Thyroid gland (tissue), 4 donors: ENCODE data around the gene ABCC4.

ENCODE experiments used
- POLR2A ChIP-seq, 2 donors: fragments of 450-650 bp; IDR thresholded peaks; one replicate each; pipeline ENCODE4 v1.6.1; 2017; ENCODE audit warnings: antibody characterized with exemption in 2 of 2, mild to moderate bottlenecking in 2 of 2, moderate library complexity in 1 of 2
- TF ChIP-seq, protein P1 (sequence below), 6 experiments: fragments of 200-600 bp in 3 of 6; fragments of 450-650 bp in 3 of 6; sonication (generic) in 3 of 6; IDR thresholded peaks; one replicate each; pipeline ENCODE4 v1.5.1; 2016 to 2019; ENCODE audit warnings: antibody characterized with exemption in 6 of 6, mild to moderate bottlenecking in 2 of 6, inconsistent platforms in 1 of 6, moderate library complexity in 1 of 6

- TF ChIP-seq, protein P1, sequence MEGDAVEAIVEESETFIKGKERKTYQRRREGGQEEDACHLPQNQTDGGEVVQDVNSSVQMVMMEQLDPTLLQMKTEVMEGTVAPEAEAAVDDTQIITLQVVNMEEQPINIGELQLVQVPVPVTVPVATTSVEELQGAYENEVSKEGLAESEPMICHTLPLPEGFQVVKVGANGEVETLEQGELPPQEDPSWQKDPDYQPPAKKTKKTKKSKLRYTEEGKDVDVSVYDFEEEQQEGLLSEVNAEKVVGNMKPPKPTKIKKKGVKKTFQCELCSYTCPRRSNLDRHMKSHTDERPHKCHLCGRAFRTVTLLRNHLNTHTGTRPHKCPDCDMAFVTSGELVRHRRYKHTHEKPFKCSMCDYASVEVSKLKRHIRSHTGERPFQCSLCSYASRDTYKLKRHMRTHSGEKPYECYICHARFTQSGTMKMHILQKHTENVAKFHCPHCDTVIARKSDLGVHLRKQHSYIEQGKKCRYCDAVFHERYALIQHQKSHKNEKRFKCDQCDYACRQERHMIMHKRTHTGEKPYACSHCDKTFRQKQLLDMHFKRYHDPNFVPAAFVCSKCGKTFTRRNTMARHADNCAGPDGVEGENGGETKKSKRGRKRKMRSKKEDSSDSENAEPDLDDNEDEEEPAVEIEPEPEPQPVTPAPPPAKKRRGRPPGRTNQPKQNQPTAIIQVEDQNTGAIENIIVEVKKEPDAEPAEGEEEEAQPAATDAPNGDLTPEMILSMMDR (IDR thresholded peaks at IDR 0.05) = no peak
- TF ChIP-seq POLR2A (IDR thresholded peaks at IDR 0.05) = no peak
These were observed 56.2 kb downstream of the ABCC4 start for GRCh38 chr13:95245071-95245470.
